Ovary (tissue), 3 donors: ENCODE measurements around the gene ALDH1L2.

Experiments used
- POLR2A ChIP-seq: fragments of 450-650 bp; IDR thresholded peaks from one replicate; pipeline ENCODE4 v1.6.1; 2017; ENCODE audit warnings: antibody characterized with exemption, mild to moderate bottlenecking, moderate library complexity
- TF ChIP-seq, protein P1 (sequence below), 3 donors: fragments of 450-650 bp in 2 of 3; fragments of 200-600 bp in 1 of 3; IDR thresholded peaks; one replicate each; pipeline versions ENCODE4 v1.5.1 to v1.8.0; 2016 to 2022; ENCODE audit warnings: antibody characterized with exemption in 3 of 3, mild to moderate bottlenecking in 1 of 3
- donor health status: DM: no; HTN: no; CAD: no.

DNA sequence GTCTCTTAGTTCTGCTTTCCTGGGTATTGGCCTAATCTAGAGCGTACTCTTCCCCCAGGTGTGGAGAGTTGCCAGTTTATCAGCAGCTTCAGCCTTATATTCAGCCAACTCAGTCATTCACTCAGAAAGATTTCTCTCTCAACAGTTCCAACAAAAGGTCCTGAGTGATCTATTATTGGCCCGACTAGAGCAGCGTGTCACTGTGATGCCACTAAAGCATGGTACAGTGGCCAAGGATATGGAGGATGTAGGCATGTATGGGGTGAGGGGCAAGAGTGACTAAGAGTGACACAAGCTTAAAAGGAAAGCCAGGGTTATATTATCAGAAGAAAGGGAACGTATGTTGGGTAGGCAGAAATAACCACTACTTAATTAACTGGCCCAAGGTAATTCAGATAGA is 93.3 kb downstream of the ALDH1L2 start:
- TF ChIP-seq POLR2A, result no peak
- TF ChIP-seq, protein P1, sequence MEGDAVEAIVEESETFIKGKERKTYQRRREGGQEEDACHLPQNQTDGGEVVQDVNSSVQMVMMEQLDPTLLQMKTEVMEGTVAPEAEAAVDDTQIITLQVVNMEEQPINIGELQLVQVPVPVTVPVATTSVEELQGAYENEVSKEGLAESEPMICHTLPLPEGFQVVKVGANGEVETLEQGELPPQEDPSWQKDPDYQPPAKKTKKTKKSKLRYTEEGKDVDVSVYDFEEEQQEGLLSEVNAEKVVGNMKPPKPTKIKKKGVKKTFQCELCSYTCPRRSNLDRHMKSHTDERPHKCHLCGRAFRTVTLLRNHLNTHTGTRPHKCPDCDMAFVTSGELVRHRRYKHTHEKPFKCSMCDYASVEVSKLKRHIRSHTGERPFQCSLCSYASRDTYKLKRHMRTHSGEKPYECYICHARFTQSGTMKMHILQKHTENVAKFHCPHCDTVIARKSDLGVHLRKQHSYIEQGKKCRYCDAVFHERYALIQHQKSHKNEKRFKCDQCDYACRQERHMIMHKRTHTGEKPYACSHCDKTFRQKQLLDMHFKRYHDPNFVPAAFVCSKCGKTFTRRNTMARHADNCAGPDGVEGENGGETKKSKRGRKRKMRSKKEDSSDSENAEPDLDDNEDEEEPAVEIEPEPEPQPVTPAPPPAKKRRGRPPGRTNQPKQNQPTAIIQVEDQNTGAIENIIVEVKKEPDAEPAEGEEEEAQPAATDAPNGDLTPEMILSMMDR (IDR thresholded peaks at IDR 0.05), result no peak
